A549 (cell line): ENCODE measurements around the gene ANP32A. TPM values are rescaled to one million over a fixed set of nuclear protein-coding genes. Genes with fewer than 3 reads are reported as not detected.
A peak's percentile ranks its signal among the peaks of the same experiment; 100 is the strongest.
"Not testable (repeated sequence)": the region's sequence is repeated elsewhere in the genome, so short reads cannot be mapped to it uniquely, and the experiment has no call there.

Source experiments
- ATAC-seq, 2 experiments: fragments of 200-7000 bp in 1 of 2; fragments of >200 bp in 1 of 2; cut with Nextera tagmentation in 1 of 2; cut with Tn5 transposase in 1 of 2; 3 replicates each; pipeline versions ENCODE4 v1.8.0 to v1.9.1; 2018 to 2020; ENCODE audit warnings: mild to moderate bottlenecking in 1 of 2, moderate library complexity in 1 of 2
- CTCF ChIA-PET: fragments of 300-600 bp; sonication (Branson Sonifier 250); formaldehyde crosslinking; extraction: SDS; loops from one replicate; lab custom pipeline; 2021; ENCODE audit warnings: antibody characterized with exemption, inconsistent platforms; lab: Yijun Ruan, JAX
- POLR2A ChIA-PET: fragments of 350-600 bp; formaldehyde crosslinking; extraction: SDS; loops from one replicate; lab custom pipeline; 2021; ENCODE audit warnings: antibody characterized with exemption, inconsistent platforms; lab: Yijun Ruan, JAX
- DNase-seq, 2 experiments: peaks; one replicate each; pipeline versions ENCODE4 v3.0.0 to v3.0.0-alpha.2; 2011 to 2016; ENCODE audit warnings: low read depth in 1 of 2, low spot score in 1 of 2
- FAIRE-seq: peaks from 2 replicates; lab custom pipeline; 2011; peaks lifted over from hg19 to GRCh38; lab: Jason Lieb, UNC
- H3K27ac ChIP-seq, 2 experiments: fragments of >200 bp; sonication (Bioruptor Twin); formaldehyde crosslinking; 3 replicates each; pipeline ENCODE4 v1.5.1; 2016 to 2017
- H3K4me1 ChIP-seq: fragments of >200 bp; sonication (Bioruptor Twin); formaldehyde crosslinking; 3 replicates; pipeline ENCODE4 v1.6.1; 2016
- H3K4me2 ChIP-seq: fragments of >200 bp; sonication (Bioruptor Twin); formaldehyde crosslinking; 3 replicates; pipeline ENCODE4 v1.6.1; 2016
- H3K4me3 ChIP-seq: fragments of >200 bp; sonication (Bioruptor Twin); formaldehyde crosslinking; 3 replicates; pipeline ENCODE4 v1.5.1; 2016
- H3K9me3 ChIP-seq: fragments of >200 bp; sonication (Bioruptor Twin); formaldehyde crosslinking; 3 replicates; pipeline ENCODE4 v1.6.1; 2016
- ATOH8 ChIP-seq: fragments of 250-450 bp; sonication (Bioruptor Pico); IDR thresholded peaks from 2 replicates; pipeline ENCODE4 v1.5.0; 2020; ENCODE audit warnings: low read depth, mild to moderate bottlenecking, moderate library complexity
- BHLHE40 ChIP-seq: IDR thresholded peaks from 2 replicates; pipeline ENCODE4 v1.6.1; 2012; ENCODE audit warnings: low read depth, low read length, inconsistent platforms
- CHD2 ChIP-seq: fragments of 150-350 bp; IDR thresholded peaks from 2 replicates; pipeline ENCODE4 v1.6.1; 2014; ENCODE audit warnings: low read length; ENCODE audit not compliant: partially characterized antibody
- CHD4 ChIP-seq: fragments of 200-600 bp; sonication (generic); IDR thresholded peaks from 2 replicates; pipeline ENCODE4 v1.6.1; 2016; ENCODE audit warnings: antibody characterized with exemption, mild to moderate bottlenecking, borderline replicate concordance
- EHMT2 ChIP-seq: fragments of 200-600 bp; sonication (generic); IDR thresholded peaks from 2 replicates; pipeline ENCODE4 v1.6.1; 2016; ENCODE audit warnings: antibody characterized with exemption, low read depth, mild to moderate bottlenecking, moderate library complexity
- EP300 ChIP-seq, 2 experiments: fragments of >200 bp; sonication (Bioruptor Twin); formaldehyde crosslinking; IDR thresholded peaks; 2 replicates in 1 of 2; 3 replicates in 1 of 2; pipeline ENCODE4 v1.6.1; 2016 to 2017
- FOSB ChIP-seq: fragments of 250-450 bp; sonication (Bioruptor Pico); IDR thresholded peaks from 2 replicates; pipeline ENCODE4 v1.5.0; 2020; ENCODE audit warnings: mild to moderate bottlenecking, moderate library complexity
- GATA3 ChIP-seq: IDR thresholded peaks from 2 replicates; pipeline ENCODE4 v1.6.1; 2012; ENCODE audit warnings: borderline replicate concordance
- HEYL ChIP-seq: fragments of 250-450 bp; sonication (Bioruptor Pico); IDR thresholded peaks from 2 replicates; pipeline ENCODE4 v1.8.0; 2021; ENCODE audit warnings: mild to moderate bottlenecking, moderate library complexity
- HMGXB4 ChIP-seq: fragments of 250-450 bp; sonication (Bioruptor Pico); IDR thresholded peaks from 2 replicates; pipeline ENCODE4 v1.5.0; 2021; ENCODE audit warnings: mild to moderate bottlenecking, moderate library complexity, borderline replicate concordance
- HOXA7 ChIP-seq: fragments of 250-450 bp; sonication (Bioruptor Pico); IDR thresholded peaks from 2 replicates; pipeline ENCODE4 v1.5.0; 2020; ENCODE audit warnings: mild to moderate bottlenecking, moderate library complexity
- MAFK ChIP-seq: fragments of 450-650 bp; IDR thresholded peaks from 2 replicates; pipeline ENCODE4 v1.6.1; 2014; ENCODE audit not compliant: partially characterized antibody
- PHF8 ChIP-seq: fragments of 200-600 bp; sonication (generic); IDR thresholded peaks from 2 replicates; pipeline ENCODE4 v1.6.1; 2016; ENCODE audit warnings: low read depth, mild to moderate bottlenecking, antibody characterized with exemption, moderate library complexity, borderline replicate concordance
- RCOR1 ChIP-seq: fragments of 150-350 bp; IDR thresholded peaks from 2 replicates; pipeline ENCODE4 v1.6.1; 2014; ENCODE audit warnings: antibody characterized with exemption, low read length, low read depth
- RFX5 ChIP-seq: fragments of 450-650 bp; IDR thresholded peaks from 2 replicates; pipeline ENCODE4 v1.7.1; 2014; ENCODE audit warnings: antibody characterized with exemption, mild to moderate bottlenecking, moderate library complexity
- TFCP2L1 ChIP-seq: fragments of 250-450 bp; sonication (Bioruptor Pico); IDR thresholded peaks from 2 replicates; pipeline ENCODE4 v1.5.0; 2021; ENCODE audit warnings: mild to moderate bottlenecking
- TP53 ChIP-seq: fragments of 250-450 bp; sonication (Bioruptor Pico); IDR thresholded peaks from 2 replicates; pipeline ENCODE4 v1.5.0; 2021; ENCODE audit warnings: mild to moderate bottlenecking, moderate library complexity
- USF2 ChIP-seq: fragments of 450-650 bp; IDR thresholded peaks from 2 replicates; pipeline ENCODE4 v1.6.1; 2014; ENCODE audit warnings: antibody characterized with exemption
- ZFP36 ChIP-seq: fragments of 450-650 bp; IDR thresholded peaks from 2 replicates; pipeline ENCODE4 v1.6.1; 2014; ENCODE audit warnings: borderline replicate concordance; ENCODE audit not compliant: partially characterized antibody
- ZNF302 ChIP-seq: fragments of 250-450 bp; sonication (Bioruptor Pico); IDR thresholded peaks from 2 replicates; pipeline ENCODE4 v1.9.0; 2021; ENCODE audit warnings: inconsistent platforms, mild to moderate bottlenecking, moderate library complexity
- ZSCAN20 ChIP-seq: fragments of 250-450 bp; sonication (Bioruptor Pico); IDR thresholded peaks from 2 replicates; pipeline ENCODE4 v1.8.0; 2022; ENCODE audit warnings: mild to moderate bottlenecking, moderate library complexity
- WGBS: methylation state at CpG from one replicate; pipeline ENCODE4 v1.1.6; 2017; ENCODE audit errors: missing lambda C conversion rate; 5-methylcytosine and 5-hydroxymethylcytosine counted together
- polyA plus RNA-seq, 4 experiments: library from polyadenylated mRNA; depleted of rRNA in 3 of 4; stranded (reverse); fragments of >200 nt; fragmentation: RNase III in 1 of 4; extraction: RNeasy Plus Mini Kit Qiagen cat#74134 plus additional on column Dnase treatment in 1 of 4; gene quantifications; 2 replicates in 3 of 4; 3 replicates in 1 of 4; pipeline ENCODE4 v1.2.3, GENCODE V29; 2011 to 2017
- TF ChIP-seq, protein P1 (sequence below): IDR thresholded peaks from 2 replicates; pipeline ENCODE4 v1.6.1; 2012; ENCODE audit warnings: low read depth, borderline replicate concordance

The ANP32A gene
- polyA plus RNA-seq, 2 of the 4 experiments (the other 2 are of a cell fraction), result 208 to 354 TPM

- FAIRE-seq, POLR2A ChIA-PET, ATAC-seq, H3K4me2 ChIP-seq, H3K4me1 ChIP-seq, H3K27ac ChIP-seq, DNase-seq: not testable (repeated sequence)
- CTCF ChIA-PET, result interaction anchor here (0.6 to 1.0 kb wide), 4 partner anchors 30 to 884 kb away, joined by 3 read pairs; no protein-coding TSS in a partner anchor
- peaks cover 29% of the 10 kb centered on the region for H3K9me3 ChIP-seq
- peak; percentile 58 for TF ChIP-seq MAFK
- TF ChIP-seq, all 56 proteins: peak for 1; not testable (repeated sequence) for 55
- H3K4me3 ChIP-seq, result not testable (repeated sequence)
- 55% methylated on average over 5 of the region's 5 CpGs for WGBS
Measured at GRCh38 chr15:68857443-68857842, 36.7 kb upstream of the ANP32A start.

DNA sequence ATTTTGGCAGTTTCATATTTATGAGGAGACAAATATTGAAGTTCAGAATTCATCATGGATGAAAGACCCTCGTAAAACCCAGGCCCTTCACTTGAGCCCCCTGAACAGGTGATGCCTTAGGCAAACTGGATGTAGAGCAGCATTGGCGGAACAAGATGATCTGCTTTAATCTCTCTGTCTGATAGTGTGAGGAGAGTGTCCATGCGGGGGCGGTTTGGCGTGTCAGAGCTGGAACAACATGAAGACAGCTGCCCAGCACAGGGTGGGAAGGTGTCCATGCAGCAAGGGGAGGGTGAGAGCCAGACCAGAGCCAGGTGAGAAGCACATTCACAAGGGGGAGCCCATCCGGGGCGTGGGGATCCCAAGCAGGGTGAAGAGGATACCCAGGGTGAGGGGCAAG lies 31.8 kb upstream of the ANP32A start:
- TF ChIP-seq, protein P1, sequence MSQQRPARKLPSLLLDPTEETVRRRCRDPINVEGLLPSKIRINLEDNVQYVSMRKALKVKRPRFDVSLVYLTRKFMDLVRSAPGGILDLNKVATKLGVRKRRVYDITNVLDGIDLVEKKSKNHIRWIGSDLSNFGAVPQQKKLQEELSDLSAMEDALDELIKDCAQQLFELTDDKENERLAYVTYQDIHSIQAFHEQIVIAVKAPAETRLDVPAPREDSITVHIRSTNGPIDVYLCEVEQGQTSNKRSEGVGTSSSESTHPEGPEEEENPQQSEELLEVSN, result no peak
- TF ChIP-seq PHF8, result no peak
- H3K4me1 ChIP-seq, result no peaks in the 10 kb centered on the region
- ATAC-seq (no peak), DNase-seq (no peak), FAIRE-seq (no peak)
- no peak overlapping the region for H3K27ac ChIP-seq
- H3K4me2 ChIP-seq, result no peak overlapping the region
- peaks cover 17% of the 10 kb centered on the region for H3K9me3 ChIP-seq
- ChIA-PET CTCF (interaction anchor here (1.0 to 2.1 kb wide), 5 partner anchors 19 to 302 kb away, joined by 4 to 14 read pairs (median 6); no protein-coding TSS in a partner anchor), POLR2A (no interaction called here)
- no peak overlapping the region for H3K4me3 ChIP-seq
- 70% methylated on average over 7 of the region's 7 CpGs for WGBS

DNA sequence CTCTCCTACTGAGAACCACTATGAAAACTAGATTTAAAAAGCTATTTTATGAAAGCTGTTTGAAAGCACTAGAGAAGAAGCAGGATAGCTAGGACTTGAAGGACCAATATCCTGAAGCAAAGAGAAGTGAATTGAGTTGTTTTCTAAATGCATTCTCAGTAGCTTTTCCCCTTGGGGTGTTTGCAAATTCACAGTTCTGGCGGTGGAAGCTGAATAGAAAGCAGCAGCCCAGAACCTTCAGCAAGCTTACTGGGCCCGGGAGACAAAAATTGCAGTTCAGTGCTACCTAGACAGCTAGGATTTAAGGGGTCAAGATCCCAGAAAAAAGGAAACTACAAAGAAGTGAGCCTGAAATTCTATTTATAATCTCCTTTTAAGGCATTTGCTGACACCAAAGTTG lies 31.3 kb upstream of the ANP32A start:
- Histone ChIP-seq H3K4me1 (no peaks in the 10 kb centered on the region), H3K4me3 (no peak overlapping the region), H3K4me2 (no peak overlapping the region), H3K9me3 (peaks cover 12% of the 10 kb centered on the region; the same call in 2 of the 3 replicates), H3K27ac (no peak overlapping the region)
- POLR2A ChIA-PET, result no interaction called here
- DNase-seq (no peak), ATAC-seq (no peak), FAIRE-seq (peak; percentile 94)
- TF ChIP-seq HEYL (CRISPR knock-in tag) (no peak), BHLHE40 (no peak)
- WGBS, result 37% methylated on average over 2 of the region's 2 CpGs
- CTCF ChIA-PET, result interaction anchor here (1.7 to 2.1 kb wide), 3 partner anchors 19 to 73 kb away, joined by 5 to 14 read pairs (median 6); no protein-coding TSS in a partner anchor

DNA sequence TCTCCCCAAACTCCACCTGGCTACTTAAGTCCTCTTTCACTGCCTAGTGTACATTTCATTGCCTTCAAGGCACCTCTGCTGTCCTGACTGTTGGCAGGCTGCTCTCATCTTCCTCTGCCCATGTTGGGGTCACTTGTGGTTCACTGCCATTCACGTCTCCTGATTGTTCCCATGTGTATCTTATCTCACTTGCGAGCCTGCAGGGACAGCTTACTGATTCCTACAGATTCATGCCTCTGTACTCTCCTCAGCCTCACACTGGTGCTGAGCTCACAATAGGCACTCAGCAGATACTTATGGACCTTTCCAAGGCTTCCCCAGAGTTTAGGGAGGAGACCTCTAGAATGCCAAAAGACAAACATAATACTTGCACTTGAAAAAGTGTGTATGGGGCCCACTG lies 28.8 kb upstream of the ANP32A start:
- ATAC-seq (0 out of 6 replicates have a peak, but pooled peaks of 1 of the 2 experiments have one; percentile 35), DNase-seq (no peak), FAIRE-seq (peak; percentile 13)
- Histone ChIP-seq H3K9me3 (no peaks in the 10 kb centered on the region), H3K4me1 (no peaks in the 10 kb centered on the region), H3K27ac (no peak overlapping the region), H3K4me2 (no peak overlapping the region), H3K4me3 (no peak overlapping the region)
- ChIA-PET POLR2A (no interaction called here), CTCF (interaction anchor here (1.5 to 1.7 kb wide), 3 partner anchors 26 to 296 kb away, joined by 4 to 6 read pairs (median 6); no protein-coding TSS in a partner anchor)
- 56% methylated on average over 2 of the region's 2 CpGs for WGBS
- TF ChIP-seq ATOH8 (CRISPR knock-in tag) (no peak), EP300 (IDR thresholded peaks at IDR 0.05) (no peak), EHMT2 (no peak), ZSCAN20 (CRISPR knock-in tag) (no peak), FOSB (CRISPR knock-in tag) (no peak), HOXA7 (CRISPR knock-in tag) (no peak), RCOR1 (no peak), ZNF302 (CRISPR knock-in tag) (no peak), TFCP2L1 (CRISPR knock-in tag) (no peak), USF2 (no peak), BHLHE40 (no peak), RFX5 (no peak), HMGXB4 (CRISPR knock-in tag) (no peak), ZFP36 (no peak), CHD4 (no peak), CHD2 (no peak), TP53 (CRISPR knock-in tag) (no peak), GATA3 (no peak)
